Measurements from ENCODE around the gene TTC32. TPM values are rescaled to one million over a fixed set of nuclear protein-coding genes. Genes with fewer than 3 reads are reported as not detected.

TTC32 gene
- total RNA-seq, 1 donor from 2014 or later, result 16.1 TPM

DNA sequence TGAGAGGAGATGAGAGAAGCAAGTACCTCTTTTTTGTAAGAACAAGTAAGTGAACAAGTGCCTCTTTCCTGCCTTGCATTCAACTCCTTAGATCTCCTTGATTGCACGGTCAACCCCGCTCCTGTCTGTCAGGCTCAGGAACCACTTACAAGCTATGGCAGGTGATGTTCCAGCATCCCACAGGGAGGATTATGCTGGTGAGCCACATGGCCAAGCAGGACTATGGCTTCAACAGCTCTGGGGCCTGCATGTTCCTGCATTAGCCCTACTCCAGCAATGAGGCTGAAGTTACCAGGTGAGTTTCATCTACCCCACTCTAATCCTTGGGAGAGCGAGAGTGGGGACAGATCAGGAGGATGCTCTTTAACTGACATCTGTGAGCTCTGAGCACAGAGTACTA is 29.5 kb downstream of the TTC32 start:
- TF ChIP-seq CTCF (IDR thresholded peaks at IDR 0.05), result no peak
- peaks cover 11% of the 10 kb centered on the region for H3K4me1 Mint-ChIP-seq (ENCODE audit: unreplicated experiment)
- H3K27ac Mint-ChIP-seq (ENCODE audit: unreplicated experiment), result no peak overlapping the region
- H3K36me3 Mint-ChIP-seq (ENCODE audit: unreplicated experiment), result peaks cover 2% of the 10 kb centered on the region
- no peak overlapping the region for H3K4me3 Mint-ChIP-seq (ENCODE audit: unreplicated experiment)
- no peaks in the 10 kb centered on the region for H3K27me3 Mint-ChIP-seq (ENCODE audit: unreplicated experiment)
- no peaks in the 10 kb centered on the region for H3K9me3 Mint-ChIP-seq (ENCODE audit: unreplicated experiment)
- DNase-seq (ENCODE audit: extremely low spot score, unreplicated experiment), result peak; percentile 54

- peaks cover 11% of the 10 kb centered on the region for H3K4me1 Mint-ChIP-seq (ENCODE audit: unreplicated experiment)
Observed at GRCh38 chr2:19871836-19872235, 29.9 kb downstream of the TTC32 start.

GRCh38 chr2:19870792-19871191 is 31.0 kb downstream of the TTC32 start:
- DNase-seq (ENCODE audit: extremely low spot score, unreplicated experiment), result no peak
- Mint-ChIP-seq H3K27me3 (ENCODE audit: unreplicated experiment) (no peaks in the 10 kb centered on the region), H3K4me3 (ENCODE audit: unreplicated experiment) (no peak overlapping the region), H3K36me3 (ENCODE audit: unreplicated experiment) (peaks cover 2% of the 10 kb centered on the region), H3K9me3 (ENCODE audit: unreplicated experiment) (no peaks in the 10 kb centered on the region), H3K27ac (ENCODE audit: unreplicated experiment) (no peak overlapping the region), H3K4me1 (ENCODE audit: unreplicated experiment) (peaks cover 11% of the 10 kb centered on the region)
- TF ChIP-seq CTCF (IDR thresholded peaks at IDR 0.05), result no peak

More at GRCh38 chr2:19871836-19872235, 29.9 kb downstream of the TTC32 start:
- peak; percentile 64 for DNase-seq (ENCODE audit: extremely low spot score, unreplicated experiment)
- Mint-ChIP-seq H3K9me3 (ENCODE audit: unreplicated experiment) (no peaks in the 10 kb centered on the region), H3K27me3 (ENCODE audit: unreplicated experiment) (no peaks in the 10 kb centered on the region), H3K36me3 (ENCODE audit: unreplicated experiment) (peaks cover 2% of the 10 kb centered on the region), H3K27ac (ENCODE audit: unreplicated experiment) (no peak overlapping the region), H3K4me3 (ENCODE audit: unreplicated experiment) (no peak overlapping the region)
- TF ChIP-seq CTCF (IDR thresholded peaks at IDR 0.05), result no peak

DNA sequence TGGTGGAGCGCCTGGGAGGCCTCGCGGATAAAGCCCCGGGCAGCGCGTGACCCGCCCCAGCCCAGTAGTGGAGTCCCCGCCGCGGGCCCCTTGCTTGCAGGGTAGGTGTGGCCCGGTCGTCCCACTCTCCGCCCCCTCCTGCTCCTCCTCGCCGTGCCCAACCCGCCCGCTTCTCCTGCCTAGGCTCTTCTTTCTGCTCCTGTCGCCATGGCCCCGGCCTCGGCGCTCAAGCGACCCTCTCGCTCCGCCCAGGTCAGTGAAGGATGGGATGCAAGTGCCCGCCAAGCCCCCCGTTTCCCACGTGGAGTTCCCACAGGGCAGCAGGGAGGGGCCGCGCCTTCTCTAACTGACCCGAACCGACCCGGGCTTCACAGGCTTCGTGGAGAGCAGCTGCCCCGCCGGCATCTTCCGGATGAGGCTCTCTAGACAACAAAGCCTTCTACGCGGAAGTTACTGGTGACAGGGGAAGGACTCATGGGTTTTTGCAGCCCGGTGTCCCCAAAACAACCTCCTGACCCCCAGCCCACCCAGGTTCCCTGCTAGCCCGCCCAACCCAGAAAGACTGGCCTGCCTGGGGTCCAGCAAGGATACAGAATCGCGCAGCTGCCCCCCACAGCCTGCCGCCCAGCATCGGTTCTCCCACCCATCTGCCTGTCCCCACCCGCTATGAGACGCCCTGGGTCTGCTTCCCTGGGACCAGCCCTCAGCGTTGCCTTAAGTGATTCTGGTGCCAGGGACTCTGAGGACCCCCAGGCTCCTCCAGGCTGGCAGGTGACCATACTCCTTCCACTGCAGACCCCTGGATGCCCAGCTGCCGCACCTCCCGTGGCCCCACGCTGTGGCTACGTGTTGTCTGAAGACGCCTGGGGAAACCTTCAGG is 32.8 kb downstream of the TTC32 start:
- no peak for DNase-seq (ENCODE audit: extremely low spot score, unreplicated experiment)
- H3K4me3 Mint-ChIP-seq (ENCODE audit: unreplicated experiment), result peak overlapping the region; percentile 52
- H3K4me1 Mint-ChIP-seq (ENCODE audit: unreplicated experiment), result peaks cover 8% of the 10 kb centered on the region
- H3K27ac Mint-ChIP-seq (ENCODE audit: unreplicated experiment), result no peak overlapping the region
- H3K9me3 Mint-ChIP-seq (ENCODE audit: unreplicated experiment), result no peaks in the 10 kb centered on the region
- no peaks in the 10 kb centered on the region for H3K36me3 Mint-ChIP-seq (ENCODE audit: unreplicated experiment)
- no peak for TF ChIP-seq CTCF (IDR thresholded peaks at IDR 0.05)
- no peaks in the 10 kb centered on the region for H3K27me3 Mint-ChIP-seq (ENCODE audit: unreplicated experiment)

DNA sequence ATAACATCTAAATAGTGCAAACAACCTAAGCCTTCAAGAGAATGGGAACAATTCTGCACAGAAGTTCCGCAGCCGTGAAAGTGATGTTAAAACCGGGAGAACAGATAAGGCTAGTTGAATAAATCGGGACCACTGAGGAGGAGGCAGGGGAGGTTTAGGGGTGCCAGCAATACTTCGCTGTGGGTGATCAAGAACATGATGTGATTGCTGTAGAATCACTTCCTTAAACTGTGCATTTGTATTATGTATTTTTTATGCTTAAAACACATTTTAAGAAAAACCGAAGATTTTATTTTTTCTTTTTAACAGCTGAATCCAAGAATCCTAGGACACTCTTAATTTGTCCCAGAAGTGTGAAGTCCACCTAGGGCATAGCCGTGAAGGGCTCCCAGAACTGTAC is 33.6 kb downstream of the TTC32 start:
- H3K9me3 Mint-ChIP-seq (ENCODE audit: unreplicated experiment), result no peaks in the 10 kb centered on the region
- no peak for TF ChIP-seq CTCF (IDR thresholded peaks at IDR 0.05)
- DNase-seq (ENCODE audit: extremely low spot score, unreplicated experiment), result no peak
- no peak overlapping the region for H3K4me3 Mint-ChIP-seq (ENCODE audit: unreplicated experiment)
- H3K4me1 Mint-ChIP-seq (ENCODE audit: unreplicated experiment), result peaks cover 10% of the 10 kb centered on the region
- H3K27ac Mint-ChIP-seq (ENCODE audit: unreplicated experiment), result no peak overlapping the region
- no peaks in the 10 kb centered on the region for H3K36me3 Mint-ChIP-seq (ENCODE audit: unreplicated experiment)
- H3K27me3 Mint-ChIP-seq (ENCODE audit: unreplicated experiment), result no peaks in the 10 kb centered on the region

All from osteocyte (in vitro differentiated cells).